Duodenal mucosa (tissue), 2 donors: ENCODE measurements around the gene DHRS12.
A peak's percentile ranks its signal among the peaks of the same experiment; 100 is the strongest.
"Not testable (repeated sequence)": the region's sequence is repeated elsewhere in the genome, so short reads cannot be mapped to it uniquely, and the experiment has no call there.

Experiments used
- H3K27ac ChIP-seq: one replicate; pipeline ENCODE4 v1.7.0; 2013; ENCODE audit warnings: low read depth, low read length
- H3K27me3 ChIP-seq, 2 donors: one replicate each; pipeline ENCODE4 v1.7.0; 2013; ENCODE audit warnings: low read length in 2 of 2, control low read depth in 1 of 2; ENCODE audit not compliant: insufficient read depth in 2 of 2, control insufficient read depth in 1 of 2
- H3K36me3 ChIP-seq, 2 donors: one replicate each; pipeline ENCODE4 v1.7.0; 2013; ENCODE audit warnings: low read length in 2 of 2, control low read depth in 1 of 2; ENCODE audit not compliant: insufficient read depth in 2 of 2, control insufficient read depth in 1 of 2
- H3K4me1 ChIP-seq, 2 donors: one replicate each; pipeline ENCODE4 v1.7.0; 2013; ENCODE audit warnings: low read length in 2 of 2, control low read depth in 1 of 2; ENCODE audit not compliant: insufficient read depth in 2 of 2, control insufficient read depth in 1 of 2
- H3K4me3 ChIP-seq, 2 donors: one replicate each; pipeline ENCODE4 v1.7.0; 2013; ENCODE audit warnings: low read length in 2 of 2, low read depth in 1 of 2
- H3K9ac ChIP-seq, 2 donors: one replicate each; pipeline ENCODE4 v1.7.0; 2013; ENCODE audit warnings: low read length in 2 of 2, low read depth in 1 of 2
- H3K9me3 ChIP-seq, 2 donors: one replicate each; pipeline ENCODE4 v1.7.0; 2013; ENCODE audit warnings: low read length in 2 of 2, control low read depth in 1 of 2; ENCODE audit not compliant: control insufficient read depth in 1 of 2

The DHRS12 gene

DNA sequence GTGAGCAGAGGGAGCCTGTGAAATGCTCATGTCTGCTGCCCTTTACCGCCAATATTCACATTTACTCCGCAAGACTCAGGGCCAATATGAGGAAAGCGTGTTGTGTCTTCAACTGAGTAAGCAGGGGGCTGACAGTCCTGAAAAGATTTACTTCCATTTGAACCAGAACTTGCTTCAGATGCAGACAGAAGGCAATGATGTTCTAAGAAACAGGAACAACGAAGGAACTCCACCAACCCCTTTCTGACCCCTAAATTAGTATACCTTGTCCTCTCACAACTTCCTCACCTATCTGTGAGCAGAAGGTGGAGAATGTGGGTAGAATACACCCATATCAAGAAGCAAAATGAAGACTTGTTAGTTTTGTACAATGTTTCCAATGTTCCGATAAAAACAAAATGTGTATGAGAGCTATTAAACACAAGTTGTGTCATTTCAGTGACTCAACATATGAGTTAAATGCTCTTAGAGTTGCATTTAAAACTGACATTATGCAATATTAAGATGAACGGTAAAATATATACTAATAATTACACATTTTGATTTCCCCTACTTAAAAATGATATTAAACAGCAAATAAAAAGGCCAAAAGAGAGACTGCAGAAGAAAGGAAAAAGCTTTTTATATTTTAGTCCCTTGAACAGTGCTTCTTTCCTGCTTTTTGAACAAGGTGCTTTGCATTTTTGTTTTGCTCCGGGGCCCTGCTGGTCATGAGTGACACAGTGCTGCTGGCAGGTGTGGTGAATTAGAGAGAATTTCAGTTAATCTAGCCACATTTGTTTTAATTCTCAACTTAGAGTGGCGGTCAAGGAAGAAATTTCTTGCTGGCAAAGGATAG lies 25.0 kb upstream of the DHRS12 start:
- Histone ChIP-seq H3K9ac (no peak overlapping the region), H3K4me3 (no peak overlapping the region), H3K27ac (no peak overlapping the region), H3K36me3 (no peaks in the 10 kb centered on the region), H3K27me3 (no peaks in the 10 kb centered on the region), H3K9me3 (no peaks in the 10 kb centered on the region), H3K4me1 (peaks cover 0 to 15% of the 10 kb centered on the region in 2 donors)

DNA sequence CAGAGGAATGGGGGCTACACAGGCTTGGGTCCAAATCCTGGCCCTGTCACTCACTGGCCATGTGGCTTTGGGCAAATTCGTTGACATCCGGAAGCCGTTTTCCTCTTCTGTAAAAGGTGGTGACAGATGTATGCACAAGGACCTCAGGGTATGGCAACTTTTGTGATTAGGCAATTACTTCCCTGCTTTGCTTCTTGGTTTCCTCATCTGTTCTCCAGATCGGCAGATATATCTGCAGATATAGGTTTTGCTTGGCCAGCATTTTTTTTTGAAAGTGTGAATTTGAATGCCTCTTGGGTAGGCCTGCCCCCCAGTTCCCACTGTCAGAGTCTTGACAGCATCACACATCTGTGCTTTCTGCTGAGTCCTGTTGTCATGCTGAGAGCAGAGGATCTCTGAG lies 23.3 kb upstream of the DHRS12 start:
- Histone ChIP-seq H3K9me3 (no peaks in the 10 kb centered on the region), H3K36me3 (no peaks in the 10 kb centered on the region), H3K27me3 (no peaks in the 10 kb centered on the region), H3K9ac (no peak overlapping the region), H3K27ac (no peak overlapping the region), H3K4me1 (peaks cover 0 to 15% of the 10 kb centered on the region in 2 donors), H3K4me3 (no peak overlapping the region)

GRCh38 chr13:51826606-51827005 lies 22.6 kb upstream of the DHRS12 start:
- Histone ChIP-seq H3K4me1 (peaks cover 0 to 10% of the 10 kb centered on the region in 2 donors), H3K4me3 (no peak overlapping the region), H3K9me3 (no peaks in the 10 kb centered on the region), H3K27me3 (no peaks in the 10 kb centered on the region), H3K9ac (no peak overlapping the region), H3K27ac (no peak overlapping the region), H3K36me3 (no peaks in the 10 kb centered on the region)

DNA sequence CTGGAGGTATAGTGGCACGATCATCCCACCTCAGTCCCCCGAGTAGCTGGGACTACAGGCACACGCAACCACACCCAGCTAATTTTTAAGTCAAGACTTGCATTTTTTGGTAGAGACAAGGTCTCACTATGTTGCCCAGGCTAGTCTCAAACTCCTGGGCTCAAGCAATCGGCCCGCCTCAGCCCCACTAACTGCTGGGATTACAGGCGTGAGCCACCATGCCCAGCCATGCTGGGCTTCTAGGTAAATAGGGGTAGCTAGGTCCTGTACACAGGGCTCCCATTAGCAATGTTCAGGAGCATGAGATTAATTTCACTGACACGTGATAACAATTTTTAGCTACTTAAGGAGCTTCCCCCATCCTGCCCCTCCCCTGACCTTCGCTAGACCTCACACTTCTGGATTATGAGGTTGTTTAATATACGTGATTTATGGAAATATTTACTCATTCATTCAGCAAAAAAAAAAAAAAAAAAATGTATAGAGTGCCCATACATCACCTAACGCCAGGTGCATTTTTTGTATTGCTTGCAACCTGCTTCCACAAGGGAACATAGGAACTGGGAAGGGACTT lies 21.8 kb upstream of the DHRS12 start:
- H3K27ac ChIP-seq, result no peak overlapping the region
- H3K4me1 ChIP-seq, result peaks cover 0 to 10% of the 10 kb centered on the region in 2 donors
- H3K4me3 ChIP-seq, result no peak overlapping the region
- H3K27me3 ChIP-seq, result no peaks in the 10 kb centered on the region
- H3K9ac ChIP-seq, result no peak overlapping the region
- no peaks in the 10 kb centered on the region for H3K36me3 ChIP-seq
- no peaks in the 10 kb centered on the region for H3K9me3 ChIP-seq

- Histone ChIP-seq H3K4me1 (peaks cover 0 to 10% of the 10 kb centered on the region in 2 donors), H3K36me3 (no peaks in the 10 kb centered on the region), H3K4me3 (no peak overlapping the region), H3K9ac (no peak overlapping the region), H3K27me3 (no peaks in the 10 kb centered on the region), H3K9me3 (no peaks in the 10 kb centered on the region), H3K27ac (no peak overlapping the region)
Observed at GRCh38 chr13:51825165-51825592, 21.2 kb upstream of the DHRS12 start.

GRCh38 chr13:51824712-51825111 lies 20.7 kb upstream of the DHRS12 start:
- H3K4me3 ChIP-seq, H3K27ac ChIP-seq: not testable (repeated sequence)

DNA sequence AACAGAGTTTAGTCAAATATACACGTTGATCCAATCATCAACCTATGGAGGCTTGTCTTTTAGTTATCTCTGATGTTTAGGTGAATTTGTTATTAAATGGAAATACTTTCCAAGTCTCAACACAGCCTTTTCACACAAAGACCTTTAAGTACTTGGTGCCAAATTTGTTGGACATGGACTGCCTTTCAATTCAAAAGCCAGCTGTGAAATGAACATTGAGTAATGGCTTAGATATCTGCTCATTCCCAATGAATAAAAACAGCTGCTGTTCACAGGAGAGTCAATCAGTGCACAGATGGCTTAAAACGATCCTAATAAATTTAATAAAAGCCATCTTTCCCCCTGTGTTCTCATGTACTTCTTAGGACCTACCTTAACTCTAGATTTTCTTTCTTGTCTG lies 19.9 kb upstream of the DHRS12 start:
- Histone ChIP-seq H3K9ac (no peak overlapping the region), H3K4me3 (no peak overlapping the region), H3K4me1 (peaks cover 0 to 10% of the 10 kb centered on the region in 2 donors), H3K27ac (no peak overlapping the region), H3K36me3 (no peaks in the 10 kb centered on the region), H3K9me3 (no peaks in the 10 kb centered on the region), H3K27me3 (no peaks in the 10 kb centered on the region)

More at GRCh38 chr13:51824712-51825111, 20.7 kb upstream of the DHRS12 start:
- not testable (repeated sequence) for H3K9ac ChIP-seq, H3K36me3 ChIP-seq, H3K27me3 ChIP-seq, H3K9me3 ChIP-seq
- H3K4me1 ChIP-seq, result peaks cover 0 to 10% of the 10 kb centered on the region in 2 donors

- Histone ChIP-seq H3K27ac (no peak overlapping the region), H3K9me3 (no peaks in the 10 kb centered on the region), H3K27me3 (no peaks in the 10 kb centered on the region), H3K4me3 (no peak overlapping the region), H3K9ac (no peak overlapping the region), H3K36me3 (no peaks in the 10 kb centered on the region), H3K4me1 (peaks cover 0 to 10% of the 10 kb centered on the region in 2 donors)
Observed at GRCh38 chr13:51823359-51823758, 19.4 kb upstream of the DHRS12 start.

DNA sequence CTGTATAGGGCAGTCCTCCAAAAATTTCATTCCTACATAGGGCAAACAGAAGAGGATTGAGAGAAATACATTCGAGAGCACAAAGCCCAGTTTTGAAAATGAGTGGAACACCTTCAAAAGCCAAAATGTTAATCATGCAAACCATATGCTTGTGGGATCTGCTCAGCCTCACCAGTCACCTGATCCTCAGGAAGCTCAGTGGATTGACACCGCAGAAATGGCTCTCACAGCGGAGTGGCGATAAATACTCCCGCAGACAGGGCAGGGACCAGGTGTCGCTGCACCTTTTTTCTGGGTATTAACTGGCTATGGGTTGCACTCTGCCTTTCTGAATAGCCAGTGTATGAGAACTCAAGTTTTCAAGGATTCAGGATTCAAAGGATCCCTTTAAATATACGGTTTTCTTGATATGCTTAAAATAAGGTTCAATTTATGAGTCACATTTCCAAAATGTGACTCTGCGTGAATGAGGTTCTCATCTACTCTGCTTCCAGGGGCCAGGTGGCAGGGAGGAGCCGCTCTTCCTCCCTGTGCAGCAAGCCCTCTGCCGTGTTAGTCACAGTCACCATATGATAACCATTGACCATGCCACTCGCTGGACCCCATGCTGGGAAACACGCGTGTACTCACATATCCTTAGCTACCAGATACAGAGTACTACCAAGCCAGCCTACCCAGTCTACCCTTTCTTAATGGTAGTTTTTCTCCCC lies 18.3 kb upstream of the DHRS12 start:
- H3K27me3 ChIP-seq, result no peaks in the 10 kb centered on the region

DNA sequence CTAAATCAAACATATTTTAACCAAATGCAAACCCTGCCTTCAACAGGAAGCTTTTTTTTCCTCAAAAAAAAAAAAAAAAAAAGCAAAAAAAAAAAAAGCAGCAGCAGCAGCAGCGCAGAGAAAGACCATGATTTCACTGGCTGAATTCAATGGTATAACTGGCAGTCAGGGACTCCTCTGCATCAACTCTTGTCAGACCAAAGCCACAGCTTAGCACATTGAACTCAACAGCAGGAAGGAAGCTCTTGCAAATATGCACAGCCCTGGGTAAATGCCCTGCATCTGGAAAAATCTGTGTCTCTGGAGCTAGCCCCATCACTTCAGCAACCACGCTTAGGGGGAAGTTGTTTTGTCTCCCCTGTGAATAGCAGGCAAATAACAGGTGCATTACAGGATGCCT lies 17.6 kb upstream of the DHRS12 start:
- Histone ChIP-seq H3K4me3 (no peak overlapping the region), H3K9ac (no peak overlapping the region), H3K4me1 (peaks cover 0 to 5% of the 10 kb centered on the region in 2 donors), H3K27me3 (no peaks in the 10 kb centered on the region), H3K9me3 (no peaks in the 10 kb centered on the region), H3K36me3 (no peaks in the 10 kb centered on the region), H3K27ac (no peak overlapping the region)

More for the DNA sequence above, 18.3 kb upstream of the DHRS12 start:
- Histone ChIP-seq H3K4me3 (peak overlapping the region in 1 of 2 donors; percentile 13), H3K36me3 (no peaks in the 10 kb centered on the region), H3K9ac (no peak overlapping the region), H3K4me1 (peaks cover 0 to 10% of the 10 kb centered on the region in 2 donors), H3K27ac (no peak overlapping the region), H3K9me3 (no peaks in the 10 kb centered on the region)
